PC-9 (cell line): Measurements from ENCODE around the gene F11.

Experiments used
- EZH2 ChIP-seq: fragments of 200-600 bp; sonication (generic); IDR thresholded peaks from 2 replicates; pipeline ENCODE4 v1.8.0; 2017; ENCODE audit warnings: antibody characterized with exemption, low read depth
- TF ChIP-seq, protein P1 (sequence below): fragments of 200-600 bp; sonication (generic); conservative IDR thresholded peaks from 2 replicates; pipeline ENCODE4 v1.6.1; 2017; ENCODE audit warnings: mixed run types, antibody characterized with exemption, mild to moderate bottlenecking, moderate library complexity

DNA sequence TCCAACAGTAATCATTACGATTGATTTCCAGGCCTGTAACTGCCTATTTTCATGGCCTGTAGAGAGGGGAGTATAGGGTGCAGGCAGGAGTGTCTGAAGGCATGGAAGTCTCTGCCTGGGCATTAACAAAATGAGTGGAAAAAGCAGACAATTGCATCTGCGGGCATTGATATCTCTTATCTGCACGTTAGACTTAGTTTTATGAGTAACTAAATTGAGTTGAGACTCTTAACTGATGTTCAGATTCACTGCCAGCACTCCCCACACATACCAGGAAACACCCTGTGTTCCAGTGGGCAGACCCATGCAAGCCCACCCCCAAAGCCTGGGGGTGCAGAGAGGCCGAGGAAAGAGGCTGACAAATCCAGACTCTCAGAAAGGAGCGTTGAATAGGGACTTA, 33.3 kb downstream of the F11 start:
- TF ChIP-seq, protein P1, sequence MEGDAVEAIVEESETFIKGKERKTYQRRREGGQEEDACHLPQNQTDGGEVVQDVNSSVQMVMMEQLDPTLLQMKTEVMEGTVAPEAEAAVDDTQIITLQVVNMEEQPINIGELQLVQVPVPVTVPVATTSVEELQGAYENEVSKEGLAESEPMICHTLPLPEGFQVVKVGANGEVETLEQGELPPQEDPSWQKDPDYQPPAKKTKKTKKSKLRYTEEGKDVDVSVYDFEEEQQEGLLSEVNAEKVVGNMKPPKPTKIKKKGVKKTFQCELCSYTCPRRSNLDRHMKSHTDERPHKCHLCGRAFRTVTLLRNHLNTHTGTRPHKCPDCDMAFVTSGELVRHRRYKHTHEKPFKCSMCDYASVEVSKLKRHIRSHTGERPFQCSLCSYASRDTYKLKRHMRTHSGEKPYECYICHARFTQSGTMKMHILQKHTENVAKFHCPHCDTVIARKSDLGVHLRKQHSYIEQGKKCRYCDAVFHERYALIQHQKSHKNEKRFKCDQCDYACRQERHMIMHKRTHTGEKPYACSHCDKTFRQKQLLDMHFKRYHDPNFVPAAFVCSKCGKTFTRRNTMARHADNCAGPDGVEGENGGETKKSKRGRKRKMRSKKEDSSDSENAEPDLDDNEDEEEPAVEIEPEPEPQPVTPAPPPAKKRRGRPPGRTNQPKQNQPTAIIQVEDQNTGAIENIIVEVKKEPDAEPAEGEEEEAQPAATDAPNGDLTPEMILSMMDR, result no peak
- TF ChIP-seq EZH2, result no peak
